ENCODE results near the gene C1QL4. TPM values are rescaled to one million over a fixed set of nuclear protein-coding genes. Genes with fewer than 3 reads are reported as not detected.

C1QL4 gene
- total RNA-seq = under 0.01 TPM in 1 of 2 replicates, not detected in the other

GRCh38 chr12:49336645-49337584 lies at the start of gene C1QL4:
C1QL4 (minus strand) TSS chr12:49337188; CDS start chr12:49336477, 711 bp downstream.

GRCh38 chr12:49367381-49368239 lies 30.6 kb upstream of the C1QL4 start, which contains the start of gene SPATS2:
SPATS2 (plus strand) TSS chr12:49367462; CDS start chr12:49461013, 93,551 bp downstream.

GRCh38 chr12:49346659-49347310 lies 9.8 kb upstream of the C1QL4 start, which contains the start of gene DNAJC22:
DNAJC22 (plus strand) TSS chr12:49346888; CDS start chr12:49348873, 1,985 bp downstream.

GRCh38 chr12:49322708-49323523 lies 14.1 kb downstream of the C1QL4 start, which contains the start of gene TROAP:
TROAP (plus strand) TSS chr12:49323255; CDS start chr12:49323609, 354 bp downstream.

GRCh38 chr12:49295082-49295936 lies 41.7 kb downstream of the C1QL4 start, which contains the start of gene PRPH:
PRPH (plus strand) TSS chr12:49295147; CDS start chr12:49295201, 54 bp downstream.

Other genes starting within 250 kb of the C1QL4 start
- under 0.01 and 0.09 TPM in 2 replicates for gene DHH, start 242.4 kb downstream of the C1QL4 start, total RNA-seq
- 57.7 and 58.9 TPM in 2 replicates for gene LMBR1L, start 226.3 kb downstream of the C1QL4 start, total RNA-seq
- 546 and 788 TPM in 2 replicates for gene TUBA1B, start 205.8 kb downstream of the C1QL4 start, total RNA-seq
- 514 and 549 TPM in 2 replicates for gene TUBA1A, start 148.1 kb downstream of the C1QL4 start, total RNA-seq
- 123 and 179 TPM in 2 replicates for gene TUBA1C, start 72.1 kb downstream of the C1QL4 start, total RNA-seq
- gene PRPH, start 42.0 kb downstream of the C1QL4 start, total RNA-seq = 0.28 and 0.46 TPM in 2 replicates
- 1.2 and 3.7 TPM in 2 replicates for gene TROAP, start 13.9 kb downstream of the C1QL4 start, total RNA-seq
- gene DNAJC22, start 9.7 kb upstream of the C1QL4 start, total RNA-seq = 1.8 and 6.0 TPM in 2 replicates
- 27.7 and 31.4 TPM in 2 replicates for gene SPATS2, start 30.3 kb upstream of the C1QL4 start, total RNA-seq
- gene KCNH3, start 201.8 kb upstream of the C1QL4 start, total RNA-seq = under 0.01 and 0.09 TPM in 2 replicates
- gene MCRS1, start 231.0 kb upstream of the C1QL4 start, total RNA-seq = 47.2 and 54.0 TPM in 2 replicates

Measured in smooth muscle cell of bladder (primary cell).